GM10266 (cell line): ENCODE measurements around the gene IFITM5.

ENCODE experiments used
- DNase-seq: peaks from one replicate; pipeline ENCODE4 v3.0.0; 2012; ENCODE audit errors: extremely low spot score
- CTCF ChIP-seq: IDR thresholded peaks from 2 replicates; pipeline ENCODE4 v1.5.1; 2012; ENCODE audit warnings: mild to moderate bottlenecking, low read depth; ENCODE audit not compliant: control insufficient read depth, insufficient read depth; ENCODE audit errors: missing control alignments

The IFITM5 gene

GRCh38 chr11:285021-285893, 14.1 kb downstream of the IFITM5 start:
- peak; percentile 26 for DNase-seq
- no peak for TF ChIP-seq CTCF

- TF ChIP-seq CTCF = no peak
- no peak for DNase-seq
These were observed 15.0 kb downstream of the IFITM5 start for GRCh38 chr11:284105-285020.

- no peak for TF ChIP-seq CTCF
- no peak for DNase-seq
These were observed 15.8 kb downstream of the IFITM5 start for GRCh38 chr11:283405-284104.

- peak; percentile 26 for DNase-seq
These were observed 16.5 kb downstream of the IFITM5 start for GRCh38 chr11:282630-283360.

GRCh38 chr11:282171-282570, 17.2 kb downstream of the IFITM5 start:
- no peak for TF ChIP-seq CTCF
- DNase-seq = no peak

More at GRCh38 chr11:282630-283360, 16.5 kb downstream of the IFITM5 start:
- TF ChIP-seq CTCF = no peak

GRCh38 chr11:281486-282161, 17.7 kb downstream of the IFITM5 start:
- no peak for TF ChIP-seq CTCF
- peak; percentile 27 for DNase-seq
